Loucy (cell line): ENCODE data around the gene MRPL21.

Experiments used
- H2AFZ ChIP-seq: fragments of 200-600 bp; sonication (generic); 2 replicates; pipeline ENCODE4 v1.6.0; 2016; ENCODE audit warnings: antibody characterized with exemption, mild to moderate bottlenecking, low read length, moderate library complexity
- H3F3A ChIP-seq: fragments of 200-600 bp; 2 replicates; pipeline ENCODE4 v1.6.0; 2016; ENCODE audit warnings: antibody characterized with exemption, low read depth, mild to moderate bottlenecking
- H3K27me3 ChIP-seq: fragments of 200-600 bp; sonication (generic); 2 replicates; pipeline ENCODE4 v1.6.1; 2014; ENCODE audit warnings: low read length, mild to moderate bottlenecking; ENCODE audit not compliant: insufficient read depth, poor library complexity, severe bottlenecking
- H3K36me3 ChIP-seq: fragments of 200-600 bp; sonication (generic); 2 replicates; pipeline ENCODE4 v1.6.1; 2016; ENCODE audit warnings: low read length; ENCODE audit not compliant: insufficient read depth
- H3K4me1 ChIP-seq: fragments of 200-600 bp; sonication (generic); 2 replicates; pipeline ENCODE4 v1.5.1; 2014; ENCODE audit warnings: low read length, mild to moderate bottlenecking; ENCODE audit not compliant: insufficient read depth, poor library complexity, severe bottlenecking
- H3K4me2 ChIP-seq: fragments of 200-600 bp; sonication (generic); 2 replicates; pipeline ENCODE4 v1.6.0; 2014; ENCODE audit warnings: antibody characterized with exemption, low read length, low read depth, mild to moderate bottlenecking; ENCODE audit not compliant: poor library complexity, severe bottlenecking
- H3K4me3 ChIP-seq: fragments of 200-600 bp; sonication (generic); 2 replicates; pipeline ENCODE4 v1.5.1; 2014; ENCODE audit warnings: low read length, mild to moderate bottlenecking, mixed read lengths; ENCODE audit not compliant: poor library complexity, severe bottlenecking
- H3K79me2 ChIP-seq: fragments of 200-600 bp; sonication (generic); 2 replicates; pipeline ENCODE4 v1.6.1; 2014; ENCODE audit warnings: low read length; ENCODE audit not compliant: insufficient read depth
- H3K9ac ChIP-seq: fragments of 200-600 bp; sonication (generic); 2 replicates; pipeline ENCODE4 v1.6.0; 2014; ENCODE audit warnings: mild to moderate bottlenecking, low read depth, low read length, moderate library complexity; ENCODE audit not compliant: poor library complexity, severe bottlenecking
- H3K9me2 ChIP-seq: fragments of 200-600 bp; sonication (generic); replicated peaks from 2 replicates; pipeline ENCODE4 v1.6.1; 2016; ENCODE audit warnings: low read depth, low read length, mixed read lengths
- H3K9me3 ChIP-seq: fragments of 200-600 bp; sonication (generic); 2 replicates; pipeline ENCODE4 v1.6.1; 2014; ENCODE audit warnings: mild to moderate bottlenecking, antibody characterized with exemption, low read length, low read depth; ENCODE audit not compliant: insufficient read depth
- H4K20me1 ChIP-seq: fragments of 200-600 bp; sonication (generic); 2 replicates; pipeline ENCODE4 v1.6.0; 2014; ENCODE audit warnings: antibody characterized with exemption, low read length, mild to moderate bottlenecking; ENCODE audit not compliant: insufficient read depth, poor library complexity, severe bottlenecking
- EZH2phosphoT487 ChIP-seq: fragments of 200-600 bp; IDR thresholded peaks from 2 replicates; pipeline ENCODE4 v1.6.1; 2018; ENCODE audit warnings: antibody characterized with exemption, mild to moderate bottlenecking, moderate library complexity, borderline replicate concordance
- TF ChIP-seq, protein P1 (sequence below): fragments of 200-600 bp; sonication (generic); conservative IDR thresholded peaks from 2 replicates; pipeline ENCODE4 v1.5.1; 2014; ENCODE audit warnings: mild to moderate bottlenecking, antibody characterized with exemption, low read length

The MRPL21 gene

GRCh38 chr11:68948935-68949334 is 45.3 kb upstream of the MRPL21 start:
- Histone ChIP-seq H3K9ac (no peak overlapping the region), H3K27me3 (no peaks in the 10 kb centered on the region), H3K4me1 (no peaks in the 10 kb centered on the region), H3K36me3 (no peaks in the 10 kb centered on the region), H3K4me2 (no peak overlapping the region), H3F3A (no peaks in the 10 kb centered on the region), H3K4me3 (no peak overlapping the region), H3K9me2 (no peaks in the 10 kb centered on the region), H2AFZ (no peak overlapping the region), H3K9me3 (no peaks in the 10 kb centered on the region), H4K20me1 (no peaks in the 10 kb centered on the region), H3K79me2 (no peaks in the 10 kb centered on the region)
- TF ChIP-seq, protein P1, sequence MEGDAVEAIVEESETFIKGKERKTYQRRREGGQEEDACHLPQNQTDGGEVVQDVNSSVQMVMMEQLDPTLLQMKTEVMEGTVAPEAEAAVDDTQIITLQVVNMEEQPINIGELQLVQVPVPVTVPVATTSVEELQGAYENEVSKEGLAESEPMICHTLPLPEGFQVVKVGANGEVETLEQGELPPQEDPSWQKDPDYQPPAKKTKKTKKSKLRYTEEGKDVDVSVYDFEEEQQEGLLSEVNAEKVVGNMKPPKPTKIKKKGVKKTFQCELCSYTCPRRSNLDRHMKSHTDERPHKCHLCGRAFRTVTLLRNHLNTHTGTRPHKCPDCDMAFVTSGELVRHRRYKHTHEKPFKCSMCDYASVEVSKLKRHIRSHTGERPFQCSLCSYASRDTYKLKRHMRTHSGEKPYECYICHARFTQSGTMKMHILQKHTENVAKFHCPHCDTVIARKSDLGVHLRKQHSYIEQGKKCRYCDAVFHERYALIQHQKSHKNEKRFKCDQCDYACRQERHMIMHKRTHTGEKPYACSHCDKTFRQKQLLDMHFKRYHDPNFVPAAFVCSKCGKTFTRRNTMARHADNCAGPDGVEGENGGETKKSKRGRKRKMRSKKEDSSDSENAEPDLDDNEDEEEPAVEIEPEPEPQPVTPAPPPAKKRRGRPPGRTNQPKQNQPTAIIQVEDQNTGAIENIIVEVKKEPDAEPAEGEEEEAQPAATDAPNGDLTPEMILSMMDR = no peak
- no peak for TF ChIP-seq EZH2phosphoT487

GRCh38 chr11:68948496-68948895 is 44.9 kb upstream of the MRPL21 start:
- H3K27me3 ChIP-seq = no peaks in the 10 kb centered on the region
- no peaks in the 10 kb centered on the region for H3K4me1 ChIP-seq
- H3K9me2 ChIP-seq = no peaks in the 10 kb centered on the region
- H3K4me2 ChIP-seq = no peak overlapping the region
- H3K9me3 ChIP-seq = no peaks in the 10 kb centered on the region
- H3K36me3 ChIP-seq = no peaks in the 10 kb centered on the region
- TF ChIP-seq, protein P1 = no peak
- TF ChIP-seq EZH2phosphoT487 = no peak
- H4K20me1 ChIP-seq = no peaks in the 10 kb centered on the region
- no peaks in the 10 kb centered on the region for H3K79me2 ChIP-seq
- no peaks in the 10 kb centered on the region for H3F3A ChIP-seq
- H3K4me3 ChIP-seq = no peak overlapping the region
- H3K9ac ChIP-seq = no peak overlapping the region
- no peak overlapping the region for H2AFZ ChIP-seq

- H3K9me2 ChIP-seq = no peaks in the 10 kb centered on the region
- H3K4me2 ChIP-seq = no peak overlapping the region
- no peaks in the 10 kb centered on the region for H4K20me1 ChIP-seq
- no peaks in the 10 kb centered on the region for H3K79me2 ChIP-seq
- no peak overlapping the region for H3K4me3 ChIP-seq
- no peaks in the 10 kb centered on the region for H3K4me1 ChIP-seq
- no peaks in the 10 kb centered on the region for H3F3A ChIP-seq
- no peak overlapping the region for H2AFZ ChIP-seq
- TF ChIP-seq, protein P1 = no peak
- no peak for TF ChIP-seq EZH2phosphoT487
- H3K9me3 ChIP-seq = no peaks in the 10 kb centered on the region
- H3K36me3 ChIP-seq = no peaks in the 10 kb centered on the region
- no peak overlapping the region for H3K9ac ChIP-seq
- H3K27me3 ChIP-seq = no peaks in the 10 kb centered on the region
Measured at GRCh38 chr11:68947151-68947550, 43.5 kb upstream of the MRPL21 start.
